Activated CD4-positive, alpha-beta T cell treated with anti-CD3 and anti-CD28 coated beads, Interleukin-10, Interleukin-2, amounts not matched to agents 100 ng/mL and 50 ng/mL, durations not matched to agents 16 hours and 8 hours (primary cell): Measurements from ENCODE around the gene SPATA33.

Experiments
- DNase-seq: peaks from one replicate; pipeline ENCODE4 v3.0.0-alpha.2; 2020

The SPATA33 gene

GRCh38 chr16:89711601-89712273, 54.1 kb downstream of the SPATA33 start:
- DNase-seq, result peak; percentile 89

GRCh38 chr16:89712274-89712781, 54.7 kb downstream of the SPATA33 start:
- DNase-seq, result no peak

- DNase-seq, result no peak
Measured at GRCh38 chr16:89716493-89716892, 58.9 kb downstream of the SPATA33 start.

- DNase-seq, result no peak
Measured at GRCh38 chr16:89716916-89717687, 59.5 kb downstream of the SPATA33 start.

- no peak for DNase-seq
Measured at GRCh38 chr16:89717688-89718505, 60.3 kb downstream of the SPATA33 start.
